Panc1 (cell line): Measurements from ENCODE around the gene DDX39B. TPM values are rescaled to one million over a fixed set of nuclear protein-coding genes. Genes with fewer than 3 reads are reported as not detected.
"Not testable (repeated sequence)": the region's sequence is repeated elsewhere in the genome, so short reads cannot be mapped to it uniquely, and the experiment has no call there.

ENCODE experiments used
- ATAC-seq: fragments of 200-7000 bp; cut with Tn5 transposase; 2 replicates; pipeline ENCODE4 v1.9.1; 2020; ENCODE audit warnings: mild to moderate bottlenecking, moderate library complexity
- BruUV-seq: library from RNA; stranded (reverse); fragments of 400-500 nt; replicated peaks from 2 replicates; lab custom pipeline; 2021; lab: Mats Ljungman, UMichigan
- CTCF ChIA-PET: fragments of 300-600 bp; sonication (Branson Sonifier 250); formaldehyde crosslinking; loops from one replicate; lab custom pipeline; 2022; ENCODE audit warnings: antibody characterized with exemption; lab: Charles Lee
- POLR2A ChIA-PET: fragments of 300-600 bp; sonication (Branson Sonifier 250); formaldehyde crosslinking; loops from one replicate; lab custom pipeline; 2022; ENCODE audit warnings: antibody characterized with exemption; lab: Charles Lee
- DNase-seq: peaks from one replicate; pipeline ENCODE4 v3.0.0-alpha.2; 2010; ENCODE audit warnings: low read depth, low spot score
- H3K27ac ChIP-seq: 2 replicates; pipeline ENCODE4 v1.5.1; 2011; ENCODE audit warnings: mild to moderate bottlenecking, low read length, inconsistent platforms
- H3K27me3 ChIP-seq: fragments of 200-500 bp; sonication (Bioruptor generic); 2 replicates; pipeline ENCODE4 v1.6.0; 2014; ENCODE audit warnings: low read length, inconsistent platforms; ENCODE audit not compliant: control insufficient read depth, insufficient read depth
- H3K36me3 ChIP-seq: fragments of 200-500 bp; sonication (Bioruptor generic); 2 replicates; pipeline ENCODE4 v1.5.1; 2014; ENCODE audit warnings: inconsistent platforms, mild to moderate bottlenecking, low read length, moderate library complexity; ENCODE audit not compliant: control insufficient read depth, insufficient read depth
- H3K4me1 ChIP-seq: 2 replicates; pipeline ENCODE4 v1.5.1; 2011; ENCODE audit warnings: inconsistent platforms, mild to moderate bottlenecking, low read length, moderate library complexity; ENCODE audit not compliant: control insufficient read depth, insufficient read depth
- H3K4me3 ChIP-seq, 2 experiments: 2 replicates each; pipeline ENCODE4 v1.5.1; 2011 to 2012; ENCODE audit warnings: low read depth in 2 of 2, low read length in 2 of 2, mild to moderate bottlenecking in 2 of 2, inconsistent platforms in 1 of 2, moderate library complexity in 1 of 2
- H3K9me3 ChIP-seq: fragments of 200-500 bp; sonication (Bioruptor generic); 2 replicates; pipeline ENCODE4 v1.5.1; 2014; ENCODE audit warnings: low read depth, mild to moderate bottlenecking, inconsistent platforms, low read length, moderate library complexity; ENCODE audit not compliant: control insufficient read depth, insufficient read depth
- POLR2AphosphoS5 ChIP-seq: IDR thresholded peaks from 2 replicates; pipeline ENCODE4 v1.6.1; 2012; ENCODE audit warnings: mild to moderate bottlenecking, low read depth, low read length, moderate library complexity
- SIN3A ChIP-seq: IDR thresholded peaks from 2 replicates; pipeline ENCODE4 v1.6.1; 2012; ENCODE audit warnings: low read depth, mild to moderate bottlenecking, low read length, moderate library complexity, borderline replicate concordance; ENCODE audit not compliant: insufficient read depth
- TCF7L2 ChIP-seq: IDR thresholded peaks from 2 replicates; pipeline ENCODE4 v1.6.1; 2011; ENCODE audit warnings: mild to moderate bottlenecking, low read depth, low read length, inconsistent platforms
- in situ Hi-C: cut with HindIII; loops from 2 replicates; pipeline ENCODE4 v1.10.0; 2016; ENCODE audit warnings: low sequenced_read_pairs, low pct_unique_long_range_greater_than_20kb
- intact Hi-C: fragments of 100-400 bp; cut with micrococcal nuclease; formaldehyde crosslinking; loops from one replicate; pipeline ENCODE4 v1.10.0; 2022; ENCODE audit not compliant: unreplicated experiment
- total RNA-seq: library from RNA; stranded (reverse); gene quantifications from one replicate; pipeline ENCODE4 v1.2.1, GENCODE V29; 2021; ENCODE audit not compliant: unreplicated experiment
- TF ChIP-seq, protein P1 (sequence below), 2 experiments: IDR thresholded peaks; 2 replicates each; pipeline ENCODE4 v1.6.1; 2011 to 2012; ENCODE audit warnings: low read depth in 2 of 2, control low read depth in 1 of 2, low read length in 1 of 2, mild to moderate bottlenecking in 1 of 2, moderate library complexity in 1 of 2; ENCODE audit not compliant: insufficient read depth in 1 of 2
- TF ChIP-seq, protein P2 (sequence below): fragments of 450-650 bp; IDR thresholded peaks from 2 replicates; pipeline ENCODE4 v1.5.1; 2017; ENCODE audit warnings: mild to moderate bottlenecking

DDX39B gene
- total RNA-seq, 1 experiment from 2014 or later: 401 TPM

DNA sequence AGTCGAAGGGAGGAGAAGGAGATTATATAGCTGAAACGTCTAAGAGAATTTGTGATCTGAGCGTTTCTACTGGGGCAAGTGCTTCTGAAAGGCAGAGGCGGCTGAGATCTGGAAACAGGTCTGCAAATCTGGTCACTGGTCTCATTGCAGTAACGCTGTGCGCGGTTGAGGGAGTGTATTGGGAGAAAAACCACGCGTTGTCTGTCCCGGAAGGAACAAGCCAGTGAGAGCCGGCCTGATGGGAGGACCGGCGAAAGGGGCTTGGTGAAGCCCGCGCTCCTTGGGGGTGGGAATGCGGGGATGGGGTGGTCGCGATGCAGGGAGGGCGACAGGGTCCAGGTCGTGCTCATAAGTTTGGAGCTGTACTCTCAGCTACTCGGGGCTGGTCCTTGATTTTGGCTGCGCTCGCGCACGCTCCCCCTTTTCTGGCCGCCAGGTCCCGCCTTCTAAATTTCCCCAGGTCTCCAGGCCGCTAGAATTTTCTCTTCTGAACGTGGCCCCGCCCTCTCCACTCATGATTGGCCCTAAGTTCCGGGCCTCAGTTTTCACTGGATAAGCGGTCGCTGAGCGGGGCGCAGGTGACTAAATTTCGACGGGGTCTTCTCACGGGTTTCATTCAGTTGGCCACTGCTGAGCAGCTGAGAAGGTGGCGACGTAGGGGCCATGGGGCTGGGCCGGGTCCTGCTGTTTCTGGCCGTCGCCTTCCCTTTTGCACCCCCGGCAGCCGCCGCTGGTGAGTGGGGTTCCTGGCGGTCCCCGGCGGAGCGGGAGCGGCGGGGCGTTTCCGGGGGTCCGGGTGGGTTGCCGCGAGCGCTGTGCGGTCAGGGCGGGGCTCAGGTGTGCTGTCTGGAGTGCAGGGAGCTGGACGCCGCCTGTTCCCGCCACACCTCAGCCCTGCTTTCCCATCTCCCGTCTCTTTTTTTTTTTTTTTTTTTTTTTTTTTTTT, 44.0 kb downstream of the DDX39B start, which contains the start of gene MICB:
MICB (plus strand) TSS at position 615 of the 946 bp plus-strand sequence; CDS start at position 664, 49 bp downstream.
- Histone ChIP-seq H3K9me3 (no peaks in the 10 kb centered on the region), H3K27me3 (no peaks in the 10 kb centered on the region), H3K36me3 (no peaks in the 10 kb centered on the region; the same call in 1 of the 2 replicates), H3K4me3 (peak within 1 kb of the TSS; percentile 79 to 83), H3K27ac (peak within 1 kb of the TSS; percentile 95), H3K4me1 (peaks cover 16% of the 10 kb centered on the region; the same call in 1 of the 2 replicates)
- DNase-seq (no peak), ATAC-seq (peak; percentile 73)
- intact Hi-C loops: no loop called here
- POLR2A ChIA-PET: interaction anchor here (0.7 kb wide), 2 partner anchors 38 to 167 kb away, joined by 3 to 15 read pairs; partner anchors contain the start of gene GPANK1
- in situ Hi-C loops: no loop called here
- BruUV-seq: no TSS peak
- CTCF ChIA-PET: interaction anchor here (0.7 kb wide), 2 partner anchors 64 to 80 kb away, joined by 4 to 6 read pairs; no protein-coding TSS in a partner anchor
- TF ChIP-seq, protein P1, sequence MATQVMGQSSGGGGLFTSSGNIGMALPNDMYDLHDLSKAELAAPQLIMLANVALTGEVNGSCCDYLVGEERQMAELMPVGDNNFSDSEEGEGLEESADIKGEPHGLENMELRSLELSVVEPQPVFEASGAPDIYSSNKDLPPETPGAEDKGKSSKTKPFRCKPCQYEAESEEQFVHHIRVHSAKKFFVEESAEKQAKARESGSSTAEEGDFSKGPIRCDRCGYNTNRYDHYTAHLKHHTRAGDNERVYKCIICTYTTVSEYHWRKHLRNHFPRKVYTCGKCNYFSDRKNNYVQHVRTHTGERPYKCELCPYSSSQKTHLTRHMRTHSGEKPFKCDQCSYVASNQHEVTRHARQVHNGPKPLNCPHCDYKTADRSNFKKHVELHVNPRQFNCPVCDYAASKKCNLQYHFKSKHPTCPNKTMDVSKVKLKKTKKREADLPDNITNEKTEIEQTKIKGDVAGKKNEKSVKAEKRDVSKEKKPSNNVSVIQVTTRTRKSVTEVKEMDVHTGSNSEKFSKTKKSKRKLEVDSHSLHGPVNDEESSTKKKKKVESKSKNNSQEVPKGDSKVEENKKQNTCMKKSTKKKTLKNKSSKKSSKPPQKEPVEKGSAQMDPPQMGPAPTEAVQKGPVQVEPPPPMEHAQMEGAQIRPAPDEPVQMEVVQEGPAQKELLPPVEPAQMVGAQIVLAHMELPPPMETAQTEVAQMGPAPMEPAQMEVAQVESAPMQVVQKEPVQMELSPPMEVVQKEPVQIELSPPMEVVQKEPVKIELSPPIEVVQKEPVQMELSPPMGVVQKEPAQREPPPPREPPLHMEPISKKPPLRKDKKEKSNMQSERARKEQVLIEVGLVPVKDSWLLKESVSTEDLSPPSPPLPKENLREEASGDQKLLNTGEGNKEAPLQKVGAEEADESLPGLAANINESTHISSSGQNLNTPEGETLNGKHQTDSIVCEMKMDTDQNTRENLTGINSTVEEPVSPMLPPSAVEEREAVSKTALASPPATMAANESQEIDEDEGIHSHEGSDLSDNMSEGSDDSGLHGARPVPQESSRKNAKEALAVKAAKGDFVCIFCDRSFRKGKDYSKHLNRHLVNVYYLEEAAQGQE (IDR thresholded peaks at IDR 0.05; ENCODE audit: insufficient read depth in 1 of 2, low read depth in 2 of 2, low read length in 1 of 2): no peak
- TF ChIP-seq, protein P2, sequence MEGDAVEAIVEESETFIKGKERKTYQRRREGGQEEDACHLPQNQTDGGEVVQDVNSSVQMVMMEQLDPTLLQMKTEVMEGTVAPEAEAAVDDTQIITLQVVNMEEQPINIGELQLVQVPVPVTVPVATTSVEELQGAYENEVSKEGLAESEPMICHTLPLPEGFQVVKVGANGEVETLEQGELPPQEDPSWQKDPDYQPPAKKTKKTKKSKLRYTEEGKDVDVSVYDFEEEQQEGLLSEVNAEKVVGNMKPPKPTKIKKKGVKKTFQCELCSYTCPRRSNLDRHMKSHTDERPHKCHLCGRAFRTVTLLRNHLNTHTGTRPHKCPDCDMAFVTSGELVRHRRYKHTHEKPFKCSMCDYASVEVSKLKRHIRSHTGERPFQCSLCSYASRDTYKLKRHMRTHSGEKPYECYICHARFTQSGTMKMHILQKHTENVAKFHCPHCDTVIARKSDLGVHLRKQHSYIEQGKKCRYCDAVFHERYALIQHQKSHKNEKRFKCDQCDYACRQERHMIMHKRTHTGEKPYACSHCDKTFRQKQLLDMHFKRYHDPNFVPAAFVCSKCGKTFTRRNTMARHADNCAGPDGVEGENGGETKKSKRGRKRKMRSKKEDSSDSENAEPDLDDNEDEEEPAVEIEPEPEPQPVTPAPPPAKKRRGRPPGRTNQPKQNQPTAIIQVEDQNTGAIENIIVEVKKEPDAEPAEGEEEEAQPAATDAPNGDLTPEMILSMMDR: no peak
- TF ChIP-seq POLR2AphosphoS5 (peak; percentile 84), TCF7L2 (no peak), SIN3A (peak; percentile 76; the same call in 1 of the 2 replicates)

DNA sequence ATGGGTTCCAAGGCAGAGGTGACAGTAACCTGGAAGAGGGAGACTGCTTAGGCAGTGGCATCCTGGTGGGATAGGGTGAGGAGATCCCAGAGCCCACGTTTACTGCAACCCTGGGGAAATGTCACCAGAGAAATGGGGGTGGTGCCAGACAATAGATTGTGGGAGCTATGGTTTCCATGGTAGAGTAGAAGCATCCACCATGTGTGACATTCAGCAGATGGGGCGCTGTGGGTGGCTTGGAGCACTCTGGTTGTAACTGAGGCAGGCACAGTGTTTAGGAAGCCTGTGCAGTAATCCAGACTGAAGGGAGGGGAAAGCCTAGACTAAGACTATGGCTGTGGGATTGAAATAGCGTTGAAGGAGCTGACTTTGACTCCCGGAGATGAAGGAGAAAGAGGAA, 45.0 kb downstream of the DDX39B start:
- DNase-seq, in situ Hi-C loops, ATAC-seq, H3K27me3 ChIP-seq, H3K9me3 ChIP-seq, H3K36me3 ChIP-seq, intact Hi-C loops, BruUV-seq: not testable (repeated sequence)
- POLR2A ChIA-PET: interaction anchor here (0.6 to 1.0 kb wide), 4 partner anchors 9 to 1573 kb away, joined by 3 to 8 read pairs (median 6); no protein-coding TSS in a partner anchor
- CTCF ChIA-PET: interaction anchor here (0.5 kb wide), 1 partner anchor 51 kb away, joined by 4 read pairs; the partner anchor contains the start of gene NFKBIL1
- Histone ChIP-seq H3K4me3 (peak overlapping the region; percentile 79 to 83), H3K4me1 (peaks cover 20% of the 10 kb centered on the region; the same call in 1 of the 2 replicates), H3K27ac (peak overlapping the region; percentile 95)
